ENCODE measurements around the gene PPARD.
A peak's percentile ranks its signal among the peaks of the same experiment; 100 is the strongest.

The PPARD gene

DNA sequence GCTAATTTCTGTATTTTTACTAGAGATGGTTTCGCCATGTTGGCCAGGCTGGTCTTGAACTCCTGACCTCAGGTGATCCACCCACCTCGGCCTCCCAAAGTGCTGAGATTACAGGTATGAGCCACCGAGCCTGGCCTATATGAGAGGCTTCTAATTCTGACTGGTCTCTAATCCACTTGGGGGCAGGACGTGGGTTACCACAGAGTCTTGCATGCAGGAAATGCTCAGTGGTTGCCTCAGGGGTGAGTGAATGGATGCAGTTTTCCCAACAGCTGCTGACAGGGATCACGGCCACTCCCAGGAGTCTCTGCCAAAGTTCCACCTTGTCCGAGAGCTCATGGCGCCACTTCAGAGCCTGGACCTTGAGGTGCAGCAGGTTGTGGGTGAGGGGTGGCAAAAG, 103.3 kb downstream of the PPARD start:
- DNase-seq, result peak in 1 of 2 donors; percentile 12

- DNase-seq, result no peak
Observed at GRCh38 chr6:35448191-35448590, 105.8 kb downstream of the PPARD start.

GRCh38 chr6:35449287-35449881, 107.0 kb downstream of the PPARD start:
- peak; percentile 38 to 84 for DNase-seq

- no peak for DNase-seq
Observed at GRCh38 chr6:35451354-35452182, 109.2 kb downstream of the PPARD start.

DNA sequence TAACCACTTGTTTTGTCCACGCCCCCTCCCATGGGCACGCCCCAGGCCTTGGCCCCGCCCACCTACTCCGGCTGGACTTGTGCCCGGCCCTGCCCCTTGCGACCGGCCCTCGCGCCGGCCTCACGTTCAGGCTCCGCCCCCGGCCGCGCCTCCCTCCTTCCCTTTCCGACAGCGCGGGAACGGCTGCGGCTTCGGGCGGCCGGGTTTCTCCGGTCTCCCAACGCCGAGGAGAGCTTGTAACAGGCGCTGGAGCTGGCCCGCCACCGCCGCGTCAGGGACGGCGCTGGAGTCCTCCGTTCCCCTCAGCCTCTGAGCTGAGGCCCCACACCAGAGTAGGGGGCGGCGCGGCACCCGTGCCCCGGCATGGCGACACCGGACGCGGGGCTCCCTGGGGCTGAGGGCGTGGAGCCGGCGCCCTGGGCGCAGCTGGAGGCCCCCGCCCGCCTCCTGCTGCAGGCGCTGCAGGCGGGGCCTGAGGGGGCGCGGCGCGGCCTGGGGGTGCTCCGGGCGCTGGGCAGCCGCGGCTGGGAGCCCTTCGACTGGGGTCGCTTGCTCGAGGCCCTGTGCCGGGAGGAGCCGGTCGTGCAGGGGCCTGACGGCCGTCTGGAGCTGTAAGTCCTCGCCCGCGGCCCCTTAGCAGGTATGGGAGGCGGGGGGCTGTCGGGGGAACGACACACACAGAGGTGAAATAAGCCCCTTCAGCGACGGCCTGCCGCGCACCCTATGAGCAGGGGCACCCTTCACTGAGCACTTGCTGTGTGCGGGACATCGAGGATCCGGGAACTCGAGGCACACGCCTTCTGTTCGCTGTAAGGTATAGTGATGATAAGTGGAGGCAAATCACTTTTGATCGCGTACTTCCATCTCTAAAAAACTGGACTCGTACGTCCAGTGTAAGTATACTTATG, 110.1 kb downstream of the PPARD start, which contains the start of gene FANCE:
Gene FANCE, plus strand, starts transcription at position 156 of the 908 bp plus-strand sequence. Its CDS starts 208 bp downstream, at position 364.
- DNase-seq, result peak; percentile 91 to 95

DNA sequence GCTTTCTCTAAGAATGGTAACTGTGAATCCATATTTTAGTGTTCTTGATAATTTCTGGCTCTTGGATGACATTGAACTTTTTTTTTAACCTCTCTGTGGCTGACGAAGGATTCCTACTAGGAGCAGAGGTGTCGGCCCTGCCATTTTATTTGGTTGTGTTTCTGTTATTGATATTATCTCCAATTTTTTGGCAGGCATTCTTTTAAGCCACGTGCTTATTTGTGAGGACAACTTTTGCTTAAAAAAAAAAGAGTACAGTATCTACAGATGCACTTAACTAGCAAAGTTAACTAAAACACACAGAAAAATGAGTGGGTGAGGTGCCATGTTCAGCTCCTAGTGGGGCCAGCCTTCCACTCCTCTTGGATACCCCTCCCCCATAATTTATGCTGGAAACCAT, 110.9 kb downstream of the PPARD start:
- DNase-seq, result no peak

DNA sequence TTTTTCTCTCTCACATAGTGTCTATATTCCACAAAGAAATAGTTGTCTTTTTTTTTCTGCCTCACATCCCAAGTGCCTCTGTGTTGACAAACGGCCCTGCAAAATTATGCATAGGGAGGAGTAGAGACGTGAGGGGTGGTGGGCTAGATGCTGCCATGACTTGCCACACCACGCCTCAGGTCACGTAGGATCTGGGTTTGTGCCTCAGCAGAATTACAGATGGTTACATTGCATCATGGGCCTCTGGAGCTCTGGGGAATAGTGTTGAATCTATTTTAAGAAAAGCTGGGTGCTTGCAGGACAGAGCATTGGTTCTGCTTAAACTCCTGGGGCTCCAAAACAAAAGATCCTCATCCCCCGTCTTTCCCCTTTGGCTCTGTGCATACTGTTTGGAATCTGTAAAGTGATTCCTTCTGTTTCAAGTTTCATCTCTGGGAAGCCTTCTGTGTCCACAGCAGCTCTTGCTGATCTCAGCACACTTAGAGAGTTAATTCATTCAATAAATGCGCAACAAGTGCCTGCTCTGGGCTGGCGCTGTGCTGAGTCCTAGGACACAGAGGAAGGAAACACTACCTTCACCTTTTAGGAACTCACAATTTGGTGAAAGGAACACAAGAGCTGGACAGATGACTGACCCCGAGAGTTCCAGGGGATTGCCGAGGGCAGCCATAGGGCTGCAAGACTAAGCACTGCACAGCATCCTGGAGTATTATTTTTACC, 112.2 kb downstream of the PPARD start:
- DNase-seq, result no peak

- DNase-seq, result no peak
Observed at GRCh38 chr6:35457907-35458306, 115.5 kb downstream of the PPARD start.

DNA sequence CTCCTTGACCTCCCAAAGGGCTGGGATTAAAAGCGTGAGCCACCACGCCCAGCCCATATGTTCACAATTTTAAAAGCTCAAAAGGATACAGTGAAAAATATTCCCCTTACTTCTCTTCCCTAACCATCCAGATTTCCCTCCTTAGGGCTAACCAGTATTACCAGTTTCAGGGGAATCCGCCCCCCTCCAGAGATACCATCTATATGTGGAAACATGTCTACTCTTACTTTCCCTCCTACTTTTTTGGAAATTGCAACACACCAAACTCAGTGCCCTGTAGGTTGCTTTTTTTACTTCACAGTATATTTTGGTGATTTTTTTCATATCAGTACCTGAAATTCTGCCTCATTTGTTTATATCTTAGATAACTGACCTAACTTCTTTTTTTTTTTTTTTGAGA, 118.9 kb downstream of the PPARD start:
- DNase-seq, result no peak

DNA sequence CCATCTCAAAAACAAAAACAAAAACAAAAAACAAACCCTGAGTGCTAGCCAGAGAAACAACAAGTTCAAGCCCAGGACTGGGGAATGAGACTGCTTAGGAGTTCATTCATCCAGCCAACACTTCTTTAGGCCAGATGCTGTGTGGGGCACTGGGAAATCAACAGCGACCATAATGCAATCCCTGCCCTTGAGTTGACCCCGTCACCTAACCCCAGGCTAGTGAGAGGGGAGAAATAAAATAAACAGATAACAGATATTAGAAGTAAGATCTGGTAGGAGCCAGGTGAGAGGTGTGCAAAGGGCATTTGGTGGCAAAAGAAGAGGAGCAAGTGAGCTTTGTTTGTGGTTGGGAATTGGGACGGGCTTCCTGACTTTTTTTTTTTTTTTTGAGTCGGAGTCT, 120.9 kb downstream of the PPARD start:
- DNase-seq, result no peak

DNA sequence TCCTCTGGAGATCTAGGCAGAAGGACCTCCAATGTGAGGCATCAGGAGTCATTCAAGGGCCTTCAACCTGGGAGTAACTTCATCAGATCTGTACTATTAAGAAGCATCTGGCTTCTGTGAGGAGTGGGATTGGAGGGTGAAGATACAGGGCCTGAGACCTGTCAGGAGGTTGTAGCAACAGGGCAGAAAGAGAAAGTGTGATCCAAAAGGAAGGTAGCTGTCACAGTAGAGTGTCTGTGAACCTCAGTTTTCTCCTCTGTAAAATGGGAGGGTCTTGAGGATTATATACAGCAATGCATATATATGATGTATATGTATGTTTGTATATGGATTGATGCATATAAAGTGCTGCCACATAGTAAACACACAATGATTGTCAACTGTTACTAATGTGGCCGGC, 123.3 kb downstream of the PPARD start:
- DNase-seq, result no peak

DNA sequence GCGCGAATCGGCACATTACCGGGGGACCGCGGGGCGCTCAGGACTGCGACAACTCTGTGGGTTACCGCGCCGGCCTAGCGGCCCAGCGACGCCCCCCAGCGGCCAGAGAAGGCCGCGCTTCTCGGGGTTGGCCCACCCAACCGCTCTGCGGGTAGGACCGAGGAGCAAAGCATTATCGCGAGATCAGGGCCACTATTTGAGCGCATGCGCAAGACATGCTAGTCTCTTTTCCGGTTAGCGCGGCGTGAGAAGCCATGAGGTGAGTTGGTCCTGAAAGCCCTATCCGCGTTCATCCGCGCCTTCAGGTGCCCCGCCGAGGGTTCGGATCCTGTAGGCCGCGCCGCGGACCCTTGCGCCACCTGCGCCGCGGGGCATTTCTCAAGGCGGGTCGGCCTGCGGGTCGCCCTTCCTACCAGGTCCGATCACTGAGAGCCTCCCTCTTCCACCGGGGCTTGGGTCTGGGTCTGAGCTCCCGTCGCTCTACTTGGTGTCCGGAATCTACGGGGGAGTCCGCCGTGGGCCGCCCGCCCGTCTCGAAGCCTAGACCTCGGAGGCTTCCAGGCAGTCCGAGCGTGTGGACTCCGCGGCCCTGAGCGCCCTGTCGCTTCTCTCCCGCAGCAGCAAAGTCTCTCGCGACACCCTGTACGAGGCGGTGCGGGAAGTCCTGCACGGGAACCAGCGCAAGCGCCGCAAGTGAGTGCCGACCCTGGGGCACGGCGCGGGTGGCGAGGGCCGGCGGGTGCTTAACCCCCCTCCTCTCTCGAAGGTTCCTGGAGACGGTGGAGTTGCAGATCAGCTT, 126.0 kb downstream of the PPARD start, which contains the start of gene RPL10A:
Gene RPL10A, plus strand, starts transcription at position 221 of the 799 bp plus-strand sequence. Its CDS starts 34 bp downstream, at position 255.
- peak; percentile 97 to 98 for DNase-seq

GRCh38 chr6:35468980-35469750, 126.8 kb downstream of the PPARD start:
- peak in 1 of 2 donors; percentile 27 for DNase-seq

DNA sequence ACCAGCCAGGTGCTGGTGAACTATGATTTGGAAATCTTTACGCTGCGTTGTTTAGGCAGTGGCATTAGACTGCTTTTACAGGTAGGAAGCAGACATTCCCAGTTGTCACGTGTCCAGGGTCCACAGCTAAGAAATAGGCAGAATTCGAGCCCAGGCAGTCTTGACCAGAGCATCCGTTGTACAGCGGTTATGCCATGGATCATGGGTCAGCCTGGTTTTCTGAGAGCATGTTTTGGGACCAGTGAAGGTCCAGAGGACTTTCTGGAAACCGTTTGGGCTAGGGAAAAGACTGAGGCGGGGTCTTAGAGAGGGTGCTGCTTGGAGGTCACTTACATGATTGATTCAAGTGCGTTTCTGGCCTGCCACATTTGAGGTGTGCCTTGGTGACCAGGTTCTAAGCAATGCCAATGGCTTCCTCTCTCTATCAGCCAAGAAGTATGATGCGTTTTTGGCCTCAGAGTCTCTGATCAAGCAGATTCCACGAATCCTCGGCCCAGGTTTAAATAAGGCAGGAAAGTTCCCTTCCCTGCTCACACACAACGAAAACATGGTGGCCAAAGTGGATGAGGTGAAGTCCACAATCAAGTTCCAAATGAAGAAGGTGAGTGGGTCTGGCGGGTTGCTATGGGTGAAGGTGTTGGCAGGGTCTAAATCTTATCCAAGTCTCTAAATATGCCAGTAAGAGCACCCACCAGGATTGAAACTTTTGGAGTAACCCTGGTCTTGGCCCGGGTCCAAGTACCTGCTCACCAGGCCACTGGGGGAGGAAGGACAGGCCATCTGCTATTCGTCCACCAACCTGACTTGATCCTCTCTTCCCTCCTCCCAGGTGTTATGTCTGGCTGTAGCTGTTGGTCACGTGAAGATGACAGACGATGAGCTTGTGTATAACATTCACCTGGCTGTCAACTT, 127.6 kb downstream of the PPARD start:
- DNase-seq, result peak in 1 of 2 donors; percentile 31

- DNase-seq, result no peak
Observed at GRCh38 chr6:35470663-35471120, 128.3 kb downstream of the PPARD start.

- no peak for DNase-seq
Observed at GRCh38 chr6:35471836-35472345, 129.5 kb downstream of the PPARD start.

- DNase-seq, result no peak
Observed at GRCh38 chr6:35473075-35473849, 130.9 kb downstream of the PPARD start.

DNA sequence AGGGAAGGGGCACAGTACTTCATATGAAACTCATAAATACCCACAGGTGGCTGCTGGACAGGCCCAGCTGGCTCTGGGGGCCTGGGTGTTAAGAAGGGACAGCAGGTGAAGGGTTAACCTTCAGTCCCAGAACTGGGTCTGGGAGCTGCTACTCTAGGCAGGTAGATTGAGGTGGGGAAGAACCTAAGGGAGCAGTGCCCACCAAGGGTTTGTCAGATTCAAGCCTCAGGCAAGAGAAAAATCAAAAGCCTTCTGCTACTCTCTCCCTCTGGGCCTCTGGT, 131.4 kb downstream of the PPARD start:
- DNase-seq, result no peak
